Natural killer cell (primary cell): Measurements from ENCODE around the gene COL23A1. TPM values are rescaled to one million over a fixed set of nuclear protein-coding genes. Genes with fewer than 3 reads are reported as not detected.

Experiments used
- ATAC-seq, 3 donors: fragments of 150-1000 bp in 2 of 3; fragments of 200-7000 bp in 1 of 3; cut with Tn5 transposase; 1 replicate in 1 of 3; 2 replicates in 2 of 3; pipeline ENCODE4 v1.10.0; 2021; ENCODE audit warnings: mild to moderate bottlenecking in 2 of 3, moderate library complexity in 2 of 3
- DNase-seq, 2 donors: peaks; one replicate each; pipeline versions ENCODE4 v3.0.0 to v3.0.0-alpha.2; 2013 to 2021; ENCODE audit warnings: mixed read lengths in 1 of 2
- H3K27ac ChIP-seq: one replicate; pipeline ENCODE4 v1.5.1; 2013; ENCODE audit warnings: mild to moderate bottlenecking, low read length
- H3K27me3 ChIP-seq: one replicate; pipeline ENCODE4 v1.6.1; 2013; ENCODE audit warnings: low read length; ENCODE audit not compliant: control insufficient read depth, insufficient read depth
- H3K36me3 ChIP-seq: one replicate; pipeline ENCODE4 v1.6.1; 2013; ENCODE audit warnings: low read length; ENCODE audit not compliant: control insufficient read depth, insufficient read depth
- H3K4me1 ChIP-seq: one replicate; pipeline ENCODE4 v1.6.1; 2013; ENCODE audit warnings: low read length; ENCODE audit not compliant: control insufficient read depth, insufficient read depth
- H3K4me3 ChIP-seq: one replicate; pipeline ENCODE4 v1.5.1; 2013; ENCODE audit warnings: low read length
- H3K9me3 ChIP-seq: one replicate; pipeline ENCODE4 v1.6.1; 2013; ENCODE audit warnings: low read length; ENCODE audit not compliant: control insufficient read depth, insufficient read depth
- H3K27ac Mint-ChIP-seq, 2 donors: one replicate each; pipeline ENCODE4 v1.8.0; 2022; ENCODE audit warnings: mild to moderate bottlenecking in 2 of 2, mixed read lengths in 2 of 2, moderate library complexity in 1 of 2
- H3K27me3 Mint-ChIP-seq, 2 donors: one replicate each; pipeline ENCODE4 v1.8.0; 2022; ENCODE audit warnings: low read depth in 2 of 2, mixed read lengths in 2 of 2
- H3K36me3 Mint-ChIP-seq: one replicate; pipeline ENCODE4 v1.8.0; 2022; ENCODE audit warnings: mixed read lengths
- H3K4me1 Mint-ChIP-seq, 2 donors: one replicate each; pipeline ENCODE4 v1.8.0; 2022; ENCODE audit warnings: mixed read lengths in 2 of 2
- H3K4me3 Mint-ChIP-seq: one replicate; pipeline ENCODE4 v1.8.0; 2022; ENCODE audit warnings: mild to moderate bottlenecking, moderate library complexity, mixed read lengths
- H3K9me3 Mint-ChIP-seq, 2 donors: one replicate each; pipeline ENCODE4 v1.8.0; 2022; ENCODE audit warnings: mixed read lengths in 2 of 2
- CTCF ChIP-seq: fragments of 200-600 bp; IDR thresholded peaks from one replicate; pipeline ENCODE4 v1.8.0; 2022; ENCODE audit warnings: antibody characterized with exemption
- WGBS: methylation state at CpG from one replicate; pipeline ENCODE4 v1.1.7; 2013; ENCODE audit warnings: missing lambda C conversion rate; ENCODE audit not compliant: insufficient coverage; 5-methylcytosine and 5-hydroxymethylcytosine counted together
- intact Hi-C: fragments of 100-400 bp; cut with micrococcal nuclease; formaldehyde crosslinking; loops from one replicate; pipeline ENCODE4 v1.14.2; 2022
- total RNA-seq, 4 donors: library from RNA; stranded (reverse); fragments of 120-200 nt in 1 of 4; gene quantifications; one replicate each; pipeline versions ENCODE4 v1.2.3 to v1.2.4, GENCODE V29; 2013 to 2022

Gene COL23A1
- total RNA-seq, 3 donors from 2014 or later (not counting 1 experiment from before 2014, with no cell fraction given), result 0.15 TPM; not detected in 2

DNA sequence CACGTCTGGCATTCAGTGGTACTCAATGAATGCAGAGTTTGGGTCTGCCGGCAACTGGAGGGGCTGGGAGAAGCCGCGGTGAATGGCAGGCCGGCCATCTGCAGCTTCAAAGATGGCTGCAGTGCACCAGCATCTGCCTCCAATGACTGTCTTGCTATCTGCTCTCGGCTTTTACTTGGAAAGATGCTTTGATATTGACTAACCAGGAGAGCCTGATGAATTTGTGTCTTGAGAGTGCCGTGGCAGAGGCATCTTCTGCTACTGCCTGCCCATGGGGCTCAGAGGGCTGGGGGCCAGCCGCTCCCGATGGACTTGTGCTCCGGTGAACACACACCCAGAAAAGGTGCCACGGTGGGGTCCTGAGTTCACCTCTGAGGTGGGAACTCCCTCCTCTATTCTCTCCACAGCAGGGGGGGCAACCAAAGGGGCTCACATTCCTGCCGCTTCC is 164.5 kb downstream of the COL23A1 start:
- H3K27ac Mint-ChIP-seq, result no peak overlapping the region
- no peak overlapping the region for H3K4me3 Mint-ChIP-seq
- no peaks in the 10 kb centered on the region for H3K27me3 ChIP-seq
- H3K9me3 Mint-ChIP-seq, result no peaks in the 10 kb centered on the region
- H3K4me3 ChIP-seq, result no peak overlapping the region
- ATAC-seq (no peak), DNase-seq (no peak)
- H3K36me3 ChIP-seq, result no peaks in the 10 kb centered on the region
- no peaks in the 10 kb centered on the region for H3K4me1 Mint-ChIP-seq
- TF ChIP-seq CTCF, result no peak
- no peaks in the 10 kb centered on the region for H3K4me1 ChIP-seq
- H3K9me3 ChIP-seq, result no peaks in the 10 kb centered on the region
- no peak overlapping the region for H3K27ac ChIP-seq
- 91% methylated on average over 11 of the region's 12 CpGs for WGBS
- peaks cover 0 to under 1% of the 10 kb centered on the region in 2 donors for H3K27me3 Mint-ChIP-seq
- H3K36me3 Mint-ChIP-seq, result no peaks in the 10 kb centered on the region
- intact Hi-C loops, result no loop called here

- H3K4me1 ChIP-seq, result no peaks in the 10 kb centered on the region
- intact Hi-C loops, result no loop called here
- WGBS, result 92% methylated on average over 10 of the region's 10 CpGs
- H3K4me3 ChIP-seq, result no peak overlapping the region
- Mint-ChIP-seq H3K27me3 (no peaks in the 10 kb centered on the region), H3K27ac (no peak overlapping the region), H3K36me3 (no peaks in the 10 kb centered on the region), H3K9me3 (no peaks in the 10 kb centered on the region), H3K4me3 (no peak overlapping the region), H3K4me1 (no peaks in the 10 kb centered on the region)
- DNase-seq, result no peak
- no peaks in the 10 kb centered on the region for H3K27me3 ChIP-seq
- no peaks in the 10 kb centered on the region for H3K36me3 ChIP-seq
- no peak overlapping the region for H3K27ac ChIP-seq
- no peak for ATAC-seq
- TF ChIP-seq CTCF, result no peak
- H3K9me3 ChIP-seq, result no peaks in the 10 kb centered on the region
These were observed 165.4 kb downstream of the COL23A1 start for GRCh38 chr5:178424810-178425177.

GRCh38 chr5:178423901-178424809 is 166.0 kb downstream of the COL23A1 start:
- H3K36me3 Mint-ChIP-seq, result no peaks in the 10 kb centered on the region
- no peaks in the 10 kb centered on the region for H3K4me1 Mint-ChIP-seq
- H3K27me3 Mint-ChIP-seq, result peaks cover 0 to 5% of the 10 kb centered on the region in 2 donors
- no peaks in the 10 kb centered on the region for H3K27me3 ChIP-seq
- H3K4me3 ChIP-seq, result no peak overlapping the region
- no peaks in the 10 kb centered on the region for H3K9me3 Mint-ChIP-seq
- WGBS, result 90% methylated on average over 17 of the region's 17 CpGs
- no peaks in the 10 kb centered on the region for H3K4me1 ChIP-seq
- no peak for TF ChIP-seq CTCF
- intact Hi-C loops, result no loop called here
- no peaks in the 10 kb centered on the region for H3K36me3 ChIP-seq
- ATAC-seq (no peak), DNase-seq (no peak)
- no peaks in the 10 kb centered on the region for H3K9me3 ChIP-seq
- no peak overlapping the region for H3K27ac Mint-ChIP-seq
- H3K4me3 Mint-ChIP-seq, result no peak overlapping the region
- H3K27ac ChIP-seq, result no peak overlapping the region
